ENCODE data around the gene SEPTIN11. TPM values are rescaled to one million over a fixed set of nuclear protein-coding genes. Genes with fewer than 3 reads are reported as not detected.

SEPTIN11 gene
- total RNA-seq, 1 experiment from 2014 or later = 77.3 TPM

GRCh38 chr4:76998251-76998901 is 48.8 kb downstream of the SEPTIN11 start:
- no peak overlapping the region for H3K4ac ChIP-seq (ENCODE audit: low read depth, low read length)

More at GRCh38 chr4:76998251-76998901, 48.8 kb downstream of the SEPTIN11 start:
- Histone ChIP-seq H3K23ac (ENCODE audit: insufficient read length, low read depth, low read length) (no peak overlapping the region), H3K23me2 (ENCODE audit: insufficient read length, low read depth, low read length, poor library complexity, severe bottlenecking) (no peaks in the 10 kb centered on the region), H3K18ac (ENCODE audit: insufficient read length, low read depth, low read length) (no peak overlapping the region), H3K9ac (ENCODE audit: extremely low read depth, insufficient read length, low read length) (no peak overlapping the region), H3K14ac (ENCODE audit: insufficient read depth, low read length) (no peak overlapping the region), H4K20me1 (ENCODE audit: control insufficient read depth, insufficient read depth, insufficient read length) (no peaks in the 10 kb centered on the region), H3K9me3 (ENCODE audit: control insufficient read depth, low read depth, low read length) (no peaks in the 10 kb centered on the region), H3K56ac (ENCODE audit: insufficient read length, low read depth, low read length) (no peak overlapping the region), H3K4me1 (ENCODE audit: insufficient read depth, low read length) (peaks cover 11% of the 10 kb centered on the region), H2BK120ac (ENCODE audit: low read depth, low read length, poor library complexity, severe bottlenecking) (no peak overlapping the region), H4K91ac (ENCODE audit: insufficient read length, low read depth, low read length) (no peak overlapping the region), H2BK12ac (ENCODE audit: insufficient read length, low read depth, low read length) (no peak overlapping the region), H4K5ac (ENCODE audit: insufficient read length, low read depth, low read length) (no peak overlapping the region), H2BK15ac (ENCODE audit: low read depth, low read length) (no peak overlapping the region), H3K79me2 (ENCODE audit: insufficient read depth, low read length) (no peaks in the 10 kb centered on the region; the same call in 1 of the 2 replicates), H4K8ac (replicated peaks; ENCODE audit: insufficient read length, low read depth, low read length) (no peak overlapping the region), H2AK5ac (ENCODE audit: insufficient read length, low read length) (no peak overlapping the region), H3K27ac (ENCODE audit: insufficient read length, low read depth, low read length) (no peak overlapping the region), H2BK5ac (ENCODE audit: insufficient read length, low read length) (no peak overlapping the region), H2BK20ac (ENCODE audit: low read depth, low read length, poor library complexity, severe bottlenecking) (no peak overlapping the region), H3K79me1 (ENCODE audit: insufficient read depth, low read depth, low read length, poor library complexity, severe bottlenecking) (no peaks in the 10 kb centered on the region), H3T11ph (ENCODE audit: low read length) (no peak overlapping the region), H2AFZ (ENCODE audit: low read length) (no peak overlapping the region), H3K4me2 (ENCODE audit: insufficient read depth, insufficient read length, low read length) (no peak overlapping the region), H3K27me3 (ENCODE audit: insufficient read depth, low read length) (no peaks in the 10 kb centered on the region)
- Mint-ChIP-seq H3K27ac (peak overlapping the region; percentile 12 to 86 (median 37); a peak in 5 of 7 replicates), H3K9me3 (peaks cover 2 to 4% of the 10 kb centered on the region in 2 experiments; a peak in 1 of 5 replicates), H3K4me1 (peaks cover 53 to 64% of the 10 kb centered on the region in 2 experiments), H3K36me3 (ENCODE audit: insufficient read depth in 1 of 3, low read depth in 3 of 3) (peaks cover 9 to 30% (median 25%) of the 10 kb centered on the region in 3 experiments), H3K4me3 (no peak overlapping the region), H3K27me3 (ENCODE audit: low read depth) (no peaks in the 10 kb centered on the region)
- no peak for TF ChIP-seq CTCF (conservative IDR thresholded peaks at IDR 0.05)
- DNase-seq = no peak
- WGBS (ENCODE audit: extremely low coverage, insufficient read length, low lambda C conversion rate) = no CpG with 5 or more reads among the region's 8 CpGs

Other genes starting within 250 kb of the SEPTIN11 start
- 0.13 and 0.26 TPM in 2 replicates for gene SOWAHB, start 51.6 kb upstream of the SEPTIN11 start, total RNA-seq (2021)
- 233 and 240 TPM in 2 replicates for gene CCNI, start 126.2 kb downstream of the SEPTIN11 start, total RNA-seq (2021)
- 9.9 and 10.6 TPM in 2 replicates for gene CCNG2, start 207.5 kb downstream of the SEPTIN11 start, total RNA-seq (2021)

Measured in H9 (cell line).